GM18873 (cell line): Measurements from ENCODE around the gene AUTS2.

Experiments used
- ATAC-seq: cut with Tn5 transposase; IDR thresholded peaks from one replicate; pipeline ENCODE4 v1.9.1; 2021; ENCODE audit warnings: mild to moderate bottlenecking, moderate library complexity, moderate number of reproducible peaks; ENCODE audit not compliant: unreplicated experiment, low FRiP score

Gene AUTS2

DNA sequence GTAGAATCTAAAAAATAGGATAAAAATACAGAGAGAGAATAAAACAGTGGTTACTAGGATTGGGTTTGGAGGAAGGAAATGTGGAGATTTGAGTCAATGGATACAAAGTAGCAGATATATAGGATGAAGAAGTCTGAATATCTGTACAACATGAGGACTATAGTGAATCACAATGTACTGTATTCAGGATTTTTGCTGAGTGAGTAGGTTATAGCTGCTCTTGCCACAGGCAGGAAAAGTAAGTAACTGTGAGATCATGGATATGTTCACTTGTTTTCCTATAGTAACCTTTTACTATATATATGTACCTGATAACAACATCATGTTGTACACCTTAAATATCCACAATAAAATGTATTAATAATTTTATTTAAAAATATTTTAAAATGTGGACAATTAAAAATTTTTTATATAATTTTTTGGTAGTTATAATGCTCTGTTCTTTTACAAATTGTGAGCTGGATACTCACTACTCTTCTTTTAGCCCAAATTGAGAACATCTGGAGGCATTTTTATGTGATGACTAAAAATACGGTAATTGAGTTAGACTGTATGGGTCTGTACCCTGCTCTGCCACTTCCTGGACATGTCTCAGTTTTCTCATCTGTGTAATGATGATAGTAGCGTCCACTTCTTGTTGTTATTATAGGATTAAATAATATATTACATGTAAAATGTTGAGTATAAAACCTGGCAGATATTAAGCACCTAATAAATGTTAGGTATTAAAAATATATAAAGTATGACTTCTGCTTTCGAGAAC is 439.1 kb downstream of the AUTS2 start:
- no peak for ATAC-seq

DNA sequence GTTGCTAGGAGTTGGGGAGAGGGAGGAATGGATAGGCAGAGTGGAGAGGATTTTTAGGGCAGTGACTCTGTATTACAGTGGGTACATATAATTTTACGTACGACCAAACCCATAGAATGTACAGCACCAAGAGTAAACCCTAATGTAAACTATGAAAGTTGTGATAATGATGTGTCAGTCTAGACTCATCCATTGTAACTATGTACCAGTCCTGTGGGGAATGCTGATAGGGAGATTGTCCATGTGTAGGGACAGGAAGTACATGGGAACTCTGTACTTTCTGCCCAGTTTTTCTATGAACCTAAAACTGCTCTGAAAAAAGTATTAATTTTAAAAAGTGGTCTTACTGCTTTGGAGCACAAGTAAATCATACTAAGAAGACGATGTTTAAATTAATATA is 441.8 kb downstream of the AUTS2 start:
- ATAC-seq, result no peak

DNA sequence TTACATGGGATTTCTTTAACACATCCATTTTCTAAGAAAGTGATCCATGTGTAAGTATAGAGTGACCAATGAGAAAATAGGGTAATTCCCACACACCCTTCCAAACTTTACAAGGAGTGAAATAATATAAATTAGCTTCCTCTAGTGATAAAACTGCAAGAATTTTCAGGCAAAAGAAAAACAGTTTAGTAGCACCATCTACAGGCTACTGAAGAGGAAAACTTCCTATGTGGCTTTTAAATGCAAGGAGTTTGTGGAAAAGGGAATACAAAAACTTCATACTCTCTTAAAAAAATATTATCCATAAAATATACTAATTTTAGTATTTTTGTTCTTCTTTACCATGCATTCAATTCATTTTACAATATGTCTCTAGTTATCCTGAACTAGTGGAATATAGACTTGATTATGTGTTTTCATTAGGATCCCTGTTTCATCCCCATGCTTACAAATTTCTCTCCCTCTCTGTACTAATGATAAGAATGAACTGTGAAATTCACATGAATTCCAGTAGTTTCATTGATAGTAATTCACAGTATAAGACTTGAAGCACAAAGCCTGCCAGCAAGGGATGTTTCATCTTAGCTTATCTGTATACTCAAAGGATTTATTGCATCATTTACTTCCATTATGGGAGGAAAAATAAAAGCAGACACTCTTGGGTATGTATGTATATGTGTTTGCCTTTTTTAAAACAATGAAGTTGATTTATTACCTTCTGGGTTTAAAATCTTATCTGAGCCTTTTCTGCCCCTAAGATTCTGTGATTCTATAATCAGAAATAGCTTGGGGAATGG is 442.9 kb downstream of the AUTS2 start:
- ATAC-seq, result no peak

- no peak for ATAC-seq
Measured at GRCh38 chr7:70042533-70042932, 444.3 kb downstream of the AUTS2 start.

DNA sequence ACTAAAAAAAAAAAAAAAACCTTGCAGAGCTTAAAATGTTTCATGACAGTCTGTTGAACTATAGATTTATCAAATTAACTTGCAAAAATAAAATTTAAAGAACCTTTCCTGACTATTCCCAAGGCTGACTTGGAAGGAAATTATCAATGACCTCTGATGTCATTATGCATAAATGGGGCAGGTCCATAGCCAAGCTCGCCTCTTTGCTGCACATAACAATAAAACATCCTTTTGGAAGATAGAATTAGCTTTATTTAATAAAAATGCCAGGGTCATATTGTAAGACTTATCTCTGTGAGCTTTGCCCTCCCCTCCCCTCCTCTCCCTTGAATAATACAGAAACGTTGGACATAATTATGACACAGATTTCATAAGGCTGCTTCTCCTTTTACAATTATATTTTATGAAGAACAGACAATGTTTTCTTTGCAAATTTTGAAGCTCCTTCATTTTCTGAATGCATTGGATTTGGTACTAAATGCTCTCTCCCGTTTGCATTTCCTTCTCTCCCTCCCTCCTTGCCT is 444.8 kb downstream of the AUTS2 start:
- ATAC-seq, result no peak

DNA sequence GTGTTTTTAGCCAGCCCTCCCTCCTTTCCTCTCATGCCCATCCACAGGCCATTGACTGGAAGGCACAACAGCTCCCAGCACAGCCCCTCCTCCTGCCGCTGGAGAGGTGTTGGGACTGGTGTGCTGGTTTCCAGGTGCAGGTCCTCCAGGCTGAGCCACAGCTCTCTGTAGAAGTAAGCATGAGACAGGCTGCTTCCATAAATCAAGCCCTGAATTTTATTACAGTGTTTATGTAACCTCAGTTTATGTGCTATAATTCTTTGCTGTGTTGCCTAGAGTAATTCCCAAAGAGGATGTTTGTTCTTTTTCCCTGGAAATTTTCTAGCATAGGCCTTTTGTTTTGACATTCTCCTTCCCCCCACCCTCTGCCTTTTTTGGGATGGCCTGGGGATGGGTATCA is 445.8 kb downstream of the AUTS2 start:
- ATAC-seq, result no peak

DNA sequence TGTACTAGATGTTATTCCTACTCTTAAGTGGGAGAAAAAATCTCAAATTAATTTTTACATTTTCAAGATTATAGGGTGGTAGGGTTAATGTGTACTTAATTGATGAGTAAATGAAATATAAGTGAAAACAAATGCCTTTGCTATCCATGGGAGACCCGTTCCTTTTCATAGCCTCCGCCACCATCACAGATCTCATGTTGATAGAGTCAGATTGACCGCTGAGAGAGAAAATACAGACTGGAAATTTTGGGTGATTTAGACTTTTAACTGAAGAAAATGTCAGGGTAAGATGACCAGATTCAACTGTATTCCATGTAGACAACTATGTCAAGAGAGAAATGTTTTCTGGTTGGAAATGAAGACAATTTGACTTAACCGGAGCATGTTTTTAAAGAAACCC is 446.2 kb downstream of the AUTS2 start:
- ATAC-seq, result no peak

DNA sequence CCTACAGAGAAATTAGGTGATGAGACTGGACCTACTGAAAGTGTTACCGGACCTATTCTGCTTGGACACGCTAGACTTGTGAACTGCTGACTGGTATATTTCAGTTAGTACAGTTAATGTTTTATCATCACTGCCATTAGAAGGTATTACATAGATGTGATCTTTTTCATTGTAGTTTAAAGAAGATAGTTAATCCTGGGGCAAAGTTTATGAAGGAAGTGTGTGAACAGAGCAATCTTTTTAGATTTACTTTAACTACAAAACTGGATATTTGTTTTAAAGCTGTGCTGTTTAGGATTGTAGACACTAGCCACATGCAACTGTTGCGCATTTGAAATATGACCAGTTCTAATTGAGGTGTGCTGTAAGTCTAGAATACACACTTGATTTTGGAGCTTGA is 446.7 kb downstream of the AUTS2 start:
- ATAC-seq, result no peak

GRCh38 chr7:70047384-70047783 is 449.1 kb downstream of the AUTS2 start:
- no peak for ATAC-seq

DNA sequence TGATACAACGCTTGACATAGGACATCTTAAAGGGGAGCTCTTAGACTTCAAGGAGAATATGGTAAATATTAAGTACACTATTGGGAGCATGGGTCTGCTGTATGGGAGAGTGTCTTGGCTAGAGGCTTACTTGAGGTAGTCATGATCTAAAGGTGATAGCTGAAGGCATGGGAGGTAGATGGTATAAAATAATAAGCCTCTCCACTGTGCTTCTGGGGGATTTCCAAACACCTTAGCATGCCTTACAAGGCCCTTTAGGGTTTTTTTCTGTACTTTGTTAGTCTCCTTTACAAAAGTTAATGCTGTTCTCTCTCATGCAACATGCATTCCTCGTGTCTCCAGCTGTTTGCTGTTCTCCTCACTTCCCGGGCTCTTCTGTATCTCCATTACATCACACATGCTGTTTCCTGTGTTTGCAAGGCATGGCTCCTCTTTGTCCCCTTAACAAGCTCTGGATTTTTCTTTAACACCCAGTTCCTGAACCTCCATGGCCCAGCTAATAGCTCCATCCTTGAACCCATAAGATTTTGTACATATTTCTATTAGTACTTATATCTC is 449.7 kb downstream of the AUTS2 start:
- no peak for ATAC-seq

DNA sequence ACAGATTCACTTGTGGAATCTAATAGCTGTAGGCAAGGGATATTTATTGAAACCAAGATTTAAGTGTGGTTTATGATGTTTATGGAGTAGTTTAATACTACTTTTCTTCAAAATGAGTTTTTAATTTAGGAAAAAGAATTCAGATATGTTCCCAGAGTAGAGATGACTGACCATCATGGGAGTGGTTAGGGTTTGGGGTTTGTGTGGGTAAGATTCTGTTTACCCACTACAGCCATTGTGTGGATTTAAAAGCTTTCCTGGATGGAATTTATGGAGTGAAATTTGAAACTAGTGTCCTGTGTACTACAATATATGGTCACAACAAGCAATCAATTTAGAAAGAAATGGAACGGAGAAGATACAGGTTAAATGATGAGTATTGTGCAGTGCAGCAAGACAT is 453.5 kb downstream of the AUTS2 start:
- no peak for ATAC-seq

- no peak for ATAC-seq
Measured at GRCh38 chr7:70052691-70053090, 454.4 kb downstream of the AUTS2 start.

DNA sequence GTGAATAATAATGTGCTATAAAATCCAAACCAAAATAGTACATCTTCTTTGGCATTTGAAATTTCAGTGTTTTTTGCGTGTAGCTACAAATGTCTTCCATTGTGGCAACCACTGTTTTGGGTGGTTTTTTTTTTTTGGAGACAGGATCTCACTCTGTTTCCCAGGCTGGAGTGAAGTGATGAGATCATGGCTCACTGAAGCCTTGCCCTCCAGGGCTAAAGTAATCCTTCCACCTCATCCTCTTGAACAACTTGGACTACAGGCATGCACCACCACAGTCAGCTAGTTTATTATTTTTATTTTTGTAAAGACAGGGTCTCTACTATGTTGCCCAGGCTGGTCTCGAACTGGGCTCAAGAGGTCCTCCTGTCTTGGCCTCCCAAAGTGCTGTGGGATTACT is 455.1 kb downstream of the AUTS2 start:
- no peak for ATAC-seq

GRCh38 chr7:70053989-70054388 is 455.7 kb downstream of the AUTS2 start:
- ATAC-seq, result no peak

DNA sequence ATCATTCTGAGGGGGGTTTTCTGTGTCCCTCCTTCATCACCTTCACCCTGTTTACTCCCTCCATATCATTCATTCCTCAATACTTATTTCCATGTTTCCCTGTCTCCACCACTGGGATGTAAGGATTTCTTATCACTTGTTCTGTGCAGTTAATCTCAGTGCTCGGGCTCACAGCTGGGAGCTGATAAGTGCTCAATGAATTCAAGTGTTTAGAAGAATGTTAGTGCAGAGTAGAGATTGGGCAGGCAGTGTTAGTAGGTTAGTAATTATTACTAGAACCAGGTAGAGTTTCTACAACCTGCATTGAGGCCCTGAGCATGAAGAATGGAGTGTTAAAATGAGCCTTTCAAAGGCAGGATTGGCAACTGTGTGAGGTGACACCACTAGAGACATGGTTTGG is 458.1 kb downstream of the AUTS2 start:
- ATAC-seq, result no peak

DNA sequence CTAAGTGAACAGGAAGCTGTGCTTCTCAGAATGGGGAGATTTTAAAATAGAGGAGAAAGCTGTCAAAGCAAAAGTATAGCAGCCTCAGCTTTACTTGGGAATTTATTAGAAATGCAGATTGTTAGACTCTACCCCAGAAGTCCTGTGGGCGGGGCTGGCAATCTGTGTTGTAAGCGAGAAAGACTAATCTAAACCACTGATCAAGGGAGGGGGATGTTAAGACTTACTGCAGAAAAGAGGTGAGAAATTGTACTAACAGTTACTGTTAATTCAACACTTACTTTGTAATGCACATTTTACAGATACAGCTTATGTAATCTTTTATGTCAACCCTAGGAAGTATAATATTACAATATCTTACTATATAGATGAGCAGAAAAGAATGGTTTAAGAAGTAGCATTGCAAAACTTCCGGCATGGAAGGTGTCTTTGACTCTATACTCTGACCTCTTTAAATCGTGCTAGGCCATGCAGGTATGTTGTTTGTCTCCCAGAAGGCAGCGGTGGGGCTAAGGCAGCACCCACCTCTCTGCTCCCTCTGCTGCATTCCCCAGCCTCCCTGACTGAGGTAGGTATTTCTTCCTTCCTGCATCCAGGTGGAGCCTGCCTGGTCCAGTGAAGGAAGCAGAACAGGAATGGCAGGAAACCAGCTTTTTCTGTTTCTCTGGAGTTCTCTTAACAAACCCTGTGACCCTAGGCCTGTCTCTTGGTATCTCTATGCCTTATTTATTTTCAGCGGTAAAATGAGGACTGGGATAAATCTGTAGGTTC is 462.2 kb downstream of the AUTS2 start:
- ATAC-seq, result no peak

DNA sequence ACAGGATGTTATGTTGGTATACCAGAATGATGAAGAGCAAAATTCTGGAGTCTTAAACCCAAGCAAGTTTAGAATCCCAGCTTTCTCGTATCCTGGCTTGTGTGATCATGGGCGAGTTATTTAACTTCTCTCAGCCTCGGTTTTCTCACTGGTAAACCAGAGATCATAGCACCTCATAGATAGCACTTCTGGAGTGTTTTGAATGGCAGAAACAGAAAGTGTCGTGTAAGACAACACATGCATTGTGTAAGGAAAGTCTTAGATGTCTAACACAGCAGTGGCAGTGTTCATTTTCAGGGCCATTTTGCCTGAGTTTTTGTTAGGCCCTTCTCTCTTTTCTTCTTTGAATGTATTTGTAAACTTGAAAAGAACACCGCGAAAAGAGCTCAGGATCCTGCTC is 465.1 kb downstream of the AUTS2 start:
- ATAC-seq, result no peak

- no peak for ATAC-seq
Measured at GRCh38 chr7:70063927-70064326, 465.7 kb downstream of the AUTS2 start.

GRCh38 chr7:70066844-70067243 is 468.6 kb downstream of the AUTS2 start:
- no peak for ATAC-seq

- no peak for ATAC-seq
Measured at GRCh38 chr7:70068531-70068930, 470.3 kb downstream of the AUTS2 start.

DNA sequence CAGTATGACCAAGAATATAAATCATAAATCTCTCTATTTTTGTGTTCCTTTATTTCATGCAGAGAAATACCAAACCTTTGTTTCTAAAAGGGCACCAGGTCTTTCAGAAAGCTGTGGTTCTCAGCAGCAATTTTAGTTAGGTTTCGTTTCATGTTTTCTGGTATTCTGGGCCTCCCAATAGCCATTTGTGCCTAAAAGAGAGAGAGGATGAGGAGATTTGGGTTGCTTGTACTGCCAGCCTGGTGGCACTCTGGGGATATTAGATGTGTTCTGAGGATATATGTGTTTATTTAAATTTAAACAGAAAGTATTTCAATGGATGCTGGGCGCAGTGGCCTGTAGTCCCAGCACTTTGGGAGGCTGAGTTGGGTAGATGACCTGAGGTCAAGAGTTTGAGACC is 471.7 kb downstream of the AUTS2 start:
- no peak for ATAC-seq
